ENCODE data around the gene COL25A1. TPM values are rescaled to one million over a fixed set of nuclear protein-coding genes. Genes with fewer than 3 reads are reported as not detected.

The COL25A1 gene
- total RNA-seq, 2 donors from 2014 or later: 0.29 TPM; not detected in 1

GRCh38 chr4:109067508-109068235 is 234.8 kb downstream of the COL25A1 start:
- no peak for DNase-seq
- H3K4me3 ChIP-seq: no peak overlapping the region
- no peak overlapping the region for H3K9ac ChIP-seq (ENCODE audit: low read depth in 2 of 2, low read length in 2 of 2)
- intact Hi-C loops (cut with DNase I): no loop called here
- TF ChIP-seq CTCF (IDR thresholded peaks at IDR 0.05): no peak
- no peak overlapping the region for H3K27ac ChIP-seq
- H3K4me1 ChIP-seq: no peaks in the 10 kb centered on the region
- H3K9me3 ChIP-seq: no peaks in the 10 kb centered on the region
- no peaks in the 10 kb centered on the region for H3K36me3 ChIP-seq
- H3K27me3 ChIP-seq: no peaks in the 10 kb centered on the region

DNA sequence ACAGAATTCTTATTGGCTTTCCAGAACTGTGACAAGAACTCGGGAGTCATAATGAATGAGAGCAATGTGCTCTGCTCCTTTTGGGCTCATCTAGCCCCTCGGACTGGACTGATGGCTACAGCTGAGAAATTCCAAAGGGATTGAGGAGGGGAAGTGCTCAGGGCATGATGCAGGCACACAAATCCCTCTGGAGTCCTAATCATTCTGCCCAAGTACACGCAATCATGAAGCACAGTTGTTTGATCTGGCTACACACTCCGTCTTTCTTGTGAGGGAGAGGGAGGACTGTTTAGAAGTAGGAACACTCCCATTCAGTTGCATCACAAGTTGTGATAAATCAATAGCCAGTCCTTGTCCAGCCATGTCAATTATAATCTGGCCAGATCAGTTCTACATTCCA is 237.5 kb downstream of the COL25A1 start:
- TF ChIP-seq CTCF (IDR thresholded peaks at IDR 0.05): no peak
- intact Hi-C loops (cut with DNase I): no loop called here
- no peak overlapping the region for H3K9ac ChIP-seq (ENCODE audit: low read depth in 2 of 2, low read length in 2 of 2)
- no peaks in the 10 kb centered on the region for H3K4me1 ChIP-seq
- H3K27ac ChIP-seq: no peak overlapping the region
- no peak overlapping the region for H3K4me3 ChIP-seq
- DNase-seq: no peak
- no peaks in the 10 kb centered on the region for H3K36me3 ChIP-seq
- H3K27me3 ChIP-seq: no peaks in the 10 kb centered on the region
- no peaks in the 10 kb centered on the region for H3K9me3 ChIP-seq

- no peak for DNase-seq
- H3K9me3 ChIP-seq: no peaks in the 10 kb centered on the region
- no peaks in the 10 kb centered on the region for H3K27me3 ChIP-seq
- no peak overlapping the region for H3K4me3 ChIP-seq
- no peaks in the 10 kb centered on the region for H3K36me3 ChIP-seq
- H3K4me1 ChIP-seq: no peaks in the 10 kb centered on the region
- TF ChIP-seq CTCF (IDR thresholded peaks at IDR 0.05): no peak
- no peak overlapping the region for H3K27ac ChIP-seq
- intact Hi-C loops (cut with DNase I): no loop called here
- no peak overlapping the region for H3K9ac ChIP-seq (ENCODE audit: low read depth in 2 of 2, low read length in 2 of 2)
These were observed 249.2 kb downstream of the COL25A1 start for GRCh38 chr4:109053257-109053656.

- H3K36me3 ChIP-seq: no peaks in the 10 kb centered on the region
- TF ChIP-seq CTCF (IDR thresholded peaks at IDR 0.05): no peak
- H3K4me1 ChIP-seq: no peaks in the 10 kb centered on the region
- no peaks in the 10 kb centered on the region for H3K27me3 ChIP-seq
- H3K27ac ChIP-seq: no peak overlapping the region
- DNase-seq: no peak
- intact Hi-C loops (cut with DNase I): no loop called here
- H3K4me3 ChIP-seq: no peak overlapping the region
- no peaks in the 10 kb centered on the region for H3K9me3 ChIP-seq
- no peak overlapping the region for H3K9ac ChIP-seq (ENCODE audit: low read depth in 2 of 2, low read length in 2 of 2)
These were observed 249.6 kb downstream of the COL25A1 start for GRCh38 chr4:109052821-109053220.

DNA sequence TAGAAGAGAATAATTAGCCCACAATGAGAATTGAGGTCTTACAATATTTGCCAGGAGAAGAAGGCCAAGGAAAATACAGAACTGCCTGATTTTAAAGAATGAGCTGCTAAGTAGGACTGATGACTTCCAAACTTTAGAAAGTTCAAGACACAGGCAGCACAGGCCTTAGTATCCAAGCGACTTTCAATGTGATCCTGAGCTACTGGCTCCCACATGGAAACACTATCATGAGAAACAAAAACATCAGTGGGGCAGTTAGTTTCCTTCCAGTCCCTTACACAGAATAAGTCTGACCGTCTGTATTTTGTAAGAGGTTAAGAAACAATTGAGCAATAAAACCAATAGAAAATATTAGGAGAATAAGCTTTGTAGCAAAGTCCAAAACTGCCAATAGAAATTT is 251.4 kb downstream of the COL25A1 start:
- Histone ChIP-seq H3K4me3 (no peak overlapping the region), H3K4me1 (no peaks in the 10 kb centered on the region), H3K9ac (ENCODE audit: low read depth in 2 of 2, low read length in 2 of 2) (no peak overlapping the region), H3K27me3 (no peaks in the 10 kb centered on the region), H3K27ac (no peak overlapping the region), H3K9me3 (no peaks in the 10 kb centered on the region), H3K36me3 (no peaks in the 10 kb centered on the region)
- intact Hi-C loops (cut with DNase I): no loop called here
- no peak for TF ChIP-seq CTCF (IDR thresholded peaks at IDR 0.05)
- DNase-seq: no peak
